Raji (cell line): ENCODE measurements around the gene STARD10.

Source experiments
- POLR2A ChIP-seq: IDR thresholded peaks from 2 replicates; pipeline ENCODE4 v1.6.1; 2011; ENCODE audit warnings: low read depth, low read length, control low read depth; ENCODE audit not compliant: insufficient read depth

The STARD10 gene

GRCh38 chr11:72767203-72768062, 26.4 kb downstream of the STARD10 start:
- no peak for TF ChIP-seq POLR2A

- no peak for TF ChIP-seq POLR2A
Observed at GRCh38 chr11:72766152-72766902, 27.5 kb downstream of the STARD10 start.

DNA sequence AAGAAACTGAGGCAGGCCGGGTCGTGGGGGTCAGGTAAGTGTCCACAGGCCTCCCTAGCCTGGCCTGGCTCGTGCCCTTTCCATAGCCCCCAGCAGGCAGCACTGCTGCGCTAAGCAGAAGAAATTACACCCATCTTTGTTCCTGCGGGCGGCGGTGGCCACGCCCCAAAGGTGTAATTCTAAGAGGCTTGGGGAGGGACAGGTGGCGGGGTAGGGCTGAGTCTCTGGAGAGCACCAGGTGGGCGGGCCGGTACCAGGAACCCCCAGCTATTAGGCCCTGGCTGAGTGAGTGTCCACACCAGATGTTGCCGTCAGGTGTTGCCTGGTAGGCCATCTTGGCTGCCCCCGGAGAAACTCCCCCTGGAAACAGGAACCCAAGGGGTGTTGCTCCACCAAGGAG, 29.3 kb downstream of the STARD10 start:
- no peak for TF ChIP-seq POLR2A

DNA sequence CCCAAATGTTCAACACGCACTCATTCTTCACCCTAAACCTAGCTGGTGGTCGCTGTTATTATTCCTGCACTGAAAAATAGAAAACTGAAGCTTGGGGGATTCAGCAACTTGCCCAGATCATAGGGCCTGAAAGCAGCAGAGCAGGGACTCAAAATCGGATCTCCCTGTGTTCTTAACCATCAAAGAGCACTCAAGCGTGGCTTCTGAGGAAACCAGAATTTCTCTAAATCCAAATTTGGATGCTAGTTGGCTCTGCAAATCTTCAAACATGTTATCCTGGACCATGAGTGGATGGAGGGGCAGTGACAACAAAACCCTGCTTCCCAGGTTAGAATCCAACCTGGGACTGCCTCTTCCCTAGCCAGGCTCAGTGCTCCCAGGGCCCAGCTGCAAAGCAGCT, 30.0 kb downstream of the STARD10 start:
- TF ChIP-seq POLR2A: no peak

- TF ChIP-seq POLR2A: no peak
Observed at GRCh38 chr11:72762641-72763304, 31.1 kb downstream of the STARD10 start.

DNA sequence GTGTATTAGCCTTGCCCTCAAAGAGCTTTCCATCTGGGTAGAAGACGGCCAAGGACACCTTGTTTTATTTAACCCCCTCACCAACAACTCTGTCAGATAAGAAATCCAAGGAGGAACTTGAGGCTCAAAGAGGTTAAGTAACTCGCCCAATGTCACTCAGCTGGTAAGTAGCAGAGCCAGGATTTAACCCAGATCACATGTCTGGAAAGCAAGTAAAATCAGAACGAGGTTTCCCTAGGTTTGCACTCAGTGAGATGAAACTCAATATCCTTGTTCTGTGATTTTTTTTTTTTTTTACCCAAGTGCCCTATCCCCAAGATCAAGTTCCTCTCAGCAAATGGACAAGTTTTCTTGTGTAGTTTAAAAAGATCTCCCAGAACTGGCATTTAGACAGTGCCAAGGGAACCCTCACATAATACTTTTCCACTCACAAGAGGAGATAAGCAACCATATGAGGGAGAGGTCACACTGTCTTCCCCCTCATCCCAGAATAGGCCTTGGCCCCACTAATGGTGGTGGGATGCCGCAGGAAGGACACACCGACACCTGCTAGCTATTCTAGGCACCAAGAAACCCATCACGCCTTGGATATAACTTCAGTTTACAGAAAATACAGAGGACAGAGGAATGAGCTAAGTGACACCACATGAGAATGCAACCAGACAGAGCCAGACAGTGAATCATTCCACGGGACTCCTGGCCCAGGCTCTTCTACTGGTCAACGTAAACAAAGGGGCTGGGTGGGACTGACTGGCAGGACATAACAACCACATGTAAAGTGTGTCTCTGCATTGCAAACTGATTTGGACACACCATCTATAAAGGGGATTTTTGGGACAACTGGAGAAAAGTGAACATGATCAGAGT, 33.1 kb downstream of the STARD10 start:
- TF ChIP-seq POLR2A: no peak

DNA sequence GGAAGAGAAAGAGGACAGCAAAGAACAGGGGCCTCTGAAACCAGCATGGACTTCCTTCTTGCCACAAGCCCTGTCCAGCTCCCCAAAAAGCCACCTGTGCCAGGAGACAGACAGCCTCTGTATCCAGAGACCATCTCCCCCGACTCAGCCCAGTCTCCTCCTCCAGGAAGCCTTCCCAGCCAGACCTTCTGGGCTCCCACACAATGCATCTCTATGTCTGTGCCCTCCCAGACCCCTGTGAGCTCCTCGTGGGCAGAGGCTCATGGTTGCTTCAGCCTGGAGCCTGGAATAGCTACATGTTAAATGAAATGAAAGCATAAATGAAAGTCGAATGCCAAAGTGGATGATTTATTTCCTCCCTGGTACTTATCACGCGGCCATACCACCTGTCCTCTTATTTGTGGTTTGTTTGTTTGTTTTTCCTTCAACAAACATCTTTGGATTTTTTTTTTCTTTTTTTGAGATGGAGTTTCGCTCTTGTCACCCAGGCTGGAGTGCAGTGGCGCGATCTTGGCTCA, 34.3 kb downstream of the STARD10 start:
- TF ChIP-seq POLR2A: no peak

DNA sequence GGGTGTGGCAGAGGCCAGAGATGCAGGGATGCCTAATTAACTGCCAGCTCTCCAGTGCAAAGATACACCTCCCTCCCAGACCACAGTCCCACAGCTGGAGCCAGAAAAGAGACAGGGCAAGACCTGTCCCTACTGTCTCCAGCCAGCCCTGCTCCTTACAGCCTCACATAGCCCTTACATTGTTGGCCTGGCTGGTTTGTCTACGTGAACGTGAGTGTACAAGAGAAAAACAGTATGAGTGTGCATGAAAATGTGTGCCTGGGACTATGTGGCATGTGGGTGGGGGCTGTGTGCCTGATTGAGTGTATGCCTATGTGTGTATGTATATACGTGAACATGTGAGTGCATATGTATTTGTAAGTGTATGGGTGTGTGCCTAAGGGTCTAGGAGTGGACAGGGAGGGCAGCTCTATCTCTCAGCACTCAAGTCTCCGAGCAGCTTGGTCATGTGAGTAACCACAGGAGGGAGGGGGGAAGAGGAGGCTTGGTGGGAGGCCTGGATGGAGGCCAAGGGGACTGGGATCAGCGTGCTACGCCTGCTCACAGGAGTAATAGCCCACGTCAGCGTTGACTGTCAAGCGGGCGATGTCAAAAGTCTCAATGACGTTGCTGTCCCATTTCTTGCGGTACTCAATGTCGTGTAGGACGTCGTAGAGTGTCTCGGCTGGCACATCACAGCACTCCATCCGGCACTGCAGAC, 35.0 kb downstream of the STARD10 start:
- TF ChIP-seq POLR2A: no peak

DNA sequence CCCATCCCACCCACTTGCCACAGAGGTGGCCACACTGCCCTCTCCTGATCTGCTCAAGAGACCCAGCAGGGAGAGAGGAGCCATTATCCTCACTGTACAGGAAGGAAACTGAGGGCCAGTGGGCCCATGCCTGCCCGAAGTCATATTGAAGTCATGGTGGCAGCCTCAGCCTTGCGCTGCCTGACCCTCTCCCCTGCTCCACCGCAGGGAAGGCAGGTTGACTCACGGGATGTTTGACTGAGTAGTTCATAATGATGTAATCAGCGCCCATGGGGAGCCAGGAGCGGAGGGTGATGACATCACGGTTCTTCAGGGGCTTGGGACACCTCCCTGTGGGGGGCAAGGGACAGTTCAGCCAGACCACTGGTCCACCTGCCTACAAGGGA, 35.5 kb downstream of the STARD10 start:
- TF ChIP-seq POLR2A: no peak

DNA sequence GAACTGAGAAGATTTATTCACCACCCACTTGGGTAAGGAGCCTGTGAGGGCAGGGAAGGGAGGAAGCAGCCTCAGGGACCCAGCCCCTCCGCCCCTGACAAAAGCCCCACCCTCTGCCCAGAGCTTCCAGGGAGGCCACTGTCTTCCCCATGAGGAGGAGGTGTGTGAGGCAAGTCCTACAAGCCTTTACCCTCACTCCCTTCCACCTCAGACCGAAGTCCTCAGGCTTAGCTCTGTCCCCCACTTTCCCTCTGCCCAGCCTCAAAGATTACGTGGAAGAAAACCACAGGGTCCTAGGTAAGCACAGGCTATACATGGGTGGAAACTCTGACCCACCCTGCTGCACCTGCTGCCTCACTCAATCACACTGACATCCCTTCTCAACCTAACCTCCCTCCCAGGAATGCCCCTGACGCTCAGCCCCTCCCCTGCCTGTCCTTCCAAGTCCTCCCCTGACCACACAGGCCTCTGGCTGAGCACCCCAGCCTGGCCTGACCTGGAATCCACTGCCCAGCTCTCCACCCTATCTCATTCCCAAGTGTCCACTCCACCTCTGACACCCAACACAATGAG, 38.0 kb downstream of the STARD10 start:
- TF ChIP-seq POLR2A: no peak

DNA sequence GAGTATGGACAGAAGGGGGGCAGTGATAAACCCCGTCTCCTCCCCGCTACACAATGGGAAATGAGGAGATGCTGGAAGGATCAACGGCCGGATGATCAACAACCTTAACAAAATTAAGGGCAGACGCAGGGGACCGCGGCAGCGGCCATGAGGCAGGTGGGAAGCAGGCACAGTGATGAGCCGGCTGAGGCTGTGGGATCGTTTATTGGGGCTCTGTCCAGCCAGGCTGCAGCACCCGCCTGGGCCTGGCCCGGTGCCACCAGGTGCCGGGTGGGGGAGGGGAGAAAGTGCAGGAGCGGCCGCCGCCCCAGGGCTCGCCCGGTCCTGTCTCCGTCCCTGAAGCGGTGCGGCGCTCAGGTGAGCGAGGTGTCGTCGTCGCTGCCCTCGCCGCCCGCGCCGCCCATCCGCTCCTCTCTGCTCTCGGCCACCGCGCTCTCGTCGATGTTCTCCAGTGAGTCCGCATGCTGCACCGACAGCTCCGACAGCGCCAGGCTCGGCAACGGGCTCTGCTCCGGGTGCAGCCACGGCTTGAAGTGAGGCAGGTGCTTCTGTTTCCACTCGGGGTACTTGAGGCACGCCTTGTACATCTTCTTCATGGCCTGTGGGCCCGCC, 39.2 kb downstream of the STARD10 start:
- TF ChIP-seq POLR2A: no peak

- TF ChIP-seq POLR2A: no peak
Observed at GRCh38 chr11:72754149-72754543, 39.7 kb downstream of the STARD10 start.

- TF ChIP-seq POLR2A: no peak
Observed at GRCh38 chr11:72753341-72754148, 40.3 kb downstream of the STARD10 start.
